GM19240 (cell line): Measurements from ENCODE around the gene OSMR.
"Not testable (repeated sequence)": the region's sequence is repeated elsewhere in the genome, so short reads cannot be mapped to it uniquely, and the experiment has no call there.

Source experiments
- DNase-seq: peaks from one replicate; pipeline ENCODE4 v3.0.0; 2011; ENCODE audit warnings: low spot score; ENCODE audit not compliant: insufficient read length

OSMR gene

GRCh38 chr5:38830521-38831051, 15.2 kb upstream of the OSMR start:
- DNase-seq, result no peak

GRCh38 chr5:38831117-38831516, 14.7 kb upstream of the OSMR start:
- no peak for DNase-seq

DNA sequence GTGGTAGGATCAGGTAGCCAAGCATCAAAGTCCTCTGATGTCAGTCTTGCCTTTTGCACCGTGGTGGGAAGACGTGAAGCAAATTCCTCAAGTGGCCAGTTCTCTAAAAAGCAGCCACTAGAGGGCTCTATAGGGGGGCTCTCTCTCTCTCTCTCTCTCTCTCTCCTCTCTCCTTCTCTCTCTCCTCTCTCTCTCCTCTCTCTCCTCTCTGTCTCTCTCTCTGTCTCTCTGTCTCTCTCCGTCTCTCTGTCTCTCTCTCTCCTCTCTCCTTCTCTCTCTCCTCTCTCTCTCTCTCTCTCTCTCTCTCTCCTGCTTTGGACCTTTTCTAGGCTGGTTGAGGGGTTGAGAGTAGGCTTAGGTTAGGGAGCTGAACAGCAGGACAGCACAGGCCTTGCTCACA, 13.9 kb upstream of the OSMR start:
- DNase-seq, result no peak

- DNase-seq, result no peak
These were observed 13.0 kb upstream of the OSMR start for GRCh38 chr5:38832810-38833209.

DNA sequence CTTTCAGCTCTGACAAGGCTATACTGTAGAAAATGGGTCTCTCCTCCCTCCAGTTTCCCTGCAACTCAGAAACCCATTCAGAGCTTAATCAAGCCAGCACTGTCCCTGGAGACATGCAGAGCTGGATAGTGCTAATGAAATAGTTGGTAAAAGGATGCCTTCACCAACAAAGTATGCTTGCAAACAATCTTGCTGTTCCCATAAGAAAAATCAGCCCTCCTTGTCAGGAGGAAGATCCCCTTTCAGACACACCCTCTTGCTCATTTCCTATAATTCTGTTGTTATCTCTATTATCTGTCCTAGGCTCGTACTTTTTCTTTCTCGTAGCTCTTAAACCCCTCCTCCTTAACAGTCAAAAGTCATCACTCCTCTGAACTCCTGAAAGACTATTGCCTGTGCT, 9.9 kb upstream of the OSMR start:
- no peak for DNase-seq

- DNase-seq, result no peak
These were observed 8.4 kb upstream of the OSMR start for GRCh38 chr5:38837416-38837815.

- DNase-seq, result no peak
These were observed 7.9 kb upstream of the OSMR start for GRCh38 chr5:38837932-38838331.

DNA sequence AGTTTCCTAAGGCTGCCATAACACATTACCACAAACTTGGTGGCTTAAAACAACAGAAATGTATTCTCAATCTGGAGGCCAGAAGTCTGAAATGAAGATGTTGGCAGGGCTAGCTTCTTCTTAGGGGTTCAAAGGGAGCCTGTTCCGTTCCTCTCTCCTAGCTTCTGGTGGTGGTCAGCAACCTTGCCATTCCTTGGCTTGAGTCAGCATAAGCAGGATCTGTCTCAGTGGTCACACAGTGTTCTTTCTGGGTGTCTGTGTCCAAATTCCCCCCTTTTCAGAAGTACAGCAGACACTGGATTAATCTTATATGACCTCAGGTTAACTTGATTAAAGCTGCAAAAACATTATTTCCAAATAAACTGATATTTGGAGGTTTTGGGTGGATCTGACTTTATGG, 2.1 kb upstream of the OSMR start:
- DNase-seq, result no peak

GRCh38 chr5:38846379-38847011, 683 bp downstream of the OSMR start:
- no peak for DNase-seq

DNA sequence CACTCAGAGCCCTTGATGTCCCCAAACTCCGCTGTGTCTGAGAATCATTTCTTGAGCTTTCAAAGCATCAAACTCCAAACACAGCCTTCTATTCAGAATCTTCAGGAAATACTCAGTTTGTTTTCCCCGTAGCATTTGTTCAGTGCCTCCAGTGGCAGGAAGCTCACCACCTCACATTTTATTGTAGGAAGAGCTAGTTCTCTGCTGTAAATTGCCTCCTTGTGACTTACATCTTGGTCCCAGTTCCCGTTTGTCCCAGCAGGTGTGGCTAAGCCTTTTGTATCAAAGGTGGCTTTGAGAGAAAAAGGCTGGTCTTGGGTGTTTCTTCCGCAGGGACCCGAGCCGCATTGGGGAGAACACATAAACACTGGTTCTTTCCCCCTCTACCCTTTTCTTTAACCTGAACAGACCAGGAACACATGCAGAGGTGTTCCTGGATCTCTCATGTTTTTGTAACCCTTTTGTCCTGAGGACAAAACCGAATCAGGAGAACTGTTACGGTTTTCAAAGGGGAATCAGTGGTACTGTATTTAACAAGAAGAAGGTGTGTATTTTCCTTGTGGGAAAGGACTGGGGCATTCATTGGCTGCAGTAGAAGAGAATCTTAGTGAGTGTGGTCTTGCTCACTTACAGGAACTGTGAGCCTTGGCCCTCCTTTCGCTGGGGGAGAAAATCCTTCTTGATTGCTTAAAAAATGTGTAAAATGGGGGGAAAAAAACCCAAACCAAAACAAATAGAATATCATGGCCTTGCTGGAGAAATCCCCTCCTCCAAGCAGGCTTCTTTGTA, 1.9 kb downstream of the OSMR start:
- no peak for DNase-seq

GRCh38 chr5:38848637-38849036, 2.8 kb downstream of the OSMR start:
- no peak for DNase-seq

- DNase-seq, result not testable (repeated sequence)
These were observed 5.8 kb downstream of the OSMR start for GRCh38 chr5:38851640-38852039.

DNA sequence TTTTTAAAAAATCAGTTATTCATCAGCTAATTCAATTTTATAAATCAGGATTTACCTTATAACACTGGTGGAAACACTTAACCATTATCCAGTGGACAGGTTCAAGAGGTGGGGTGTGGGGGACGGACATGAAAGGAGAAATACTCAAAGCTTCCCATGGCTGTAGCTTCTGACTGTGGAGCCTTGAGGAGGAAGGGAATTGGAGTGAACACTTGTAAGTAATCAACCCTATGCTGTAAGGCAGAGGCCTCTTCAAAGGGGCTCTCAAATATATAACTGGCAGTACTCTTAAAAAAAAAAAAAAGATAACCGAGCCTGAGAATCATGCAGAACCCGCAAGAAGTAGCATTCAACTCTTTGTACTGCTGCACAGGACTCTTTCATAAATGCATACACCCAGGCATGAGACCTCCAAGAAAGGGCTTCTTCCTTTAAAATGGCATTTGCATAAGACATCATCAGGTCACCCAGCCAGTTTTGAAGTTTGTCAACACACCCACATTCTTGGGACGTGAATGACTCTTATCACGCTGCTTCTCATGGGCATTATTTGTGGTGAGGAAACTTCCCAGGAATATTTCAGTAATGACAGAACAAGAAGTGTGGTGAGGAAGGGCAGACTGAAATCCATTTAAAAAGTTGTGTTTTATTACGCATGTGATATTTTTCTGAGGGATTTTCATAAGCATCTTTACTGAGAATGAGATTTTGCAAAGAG, 8.1 kb downstream of the OSMR start:
- DNase-seq, result no peak

DNA sequence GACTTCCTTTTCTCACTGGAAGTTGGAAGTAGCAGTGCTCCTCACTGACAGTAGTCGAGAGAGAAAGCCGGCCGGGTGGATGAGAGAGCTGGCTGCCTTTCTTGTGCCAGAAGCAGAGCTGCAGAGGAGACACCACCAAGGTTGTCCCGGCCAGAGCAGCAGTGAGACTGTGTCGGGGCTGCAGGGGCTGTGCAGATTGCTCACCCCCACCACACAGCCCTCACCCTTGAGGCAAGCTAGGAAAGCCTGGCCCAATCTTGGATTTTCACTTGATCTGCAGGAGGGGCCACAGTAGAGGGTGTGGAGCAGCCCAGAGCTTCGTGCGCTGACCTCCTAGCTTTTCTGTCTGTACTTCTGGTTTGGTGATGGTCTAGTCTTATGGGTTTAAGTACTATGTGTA, 9.1 kb downstream of the OSMR start:
- no peak for DNase-seq

- DNase-seq, result no peak
These were observed 10.8 kb downstream of the OSMR start for GRCh38 chr5:38856660-38857059.

DNA sequence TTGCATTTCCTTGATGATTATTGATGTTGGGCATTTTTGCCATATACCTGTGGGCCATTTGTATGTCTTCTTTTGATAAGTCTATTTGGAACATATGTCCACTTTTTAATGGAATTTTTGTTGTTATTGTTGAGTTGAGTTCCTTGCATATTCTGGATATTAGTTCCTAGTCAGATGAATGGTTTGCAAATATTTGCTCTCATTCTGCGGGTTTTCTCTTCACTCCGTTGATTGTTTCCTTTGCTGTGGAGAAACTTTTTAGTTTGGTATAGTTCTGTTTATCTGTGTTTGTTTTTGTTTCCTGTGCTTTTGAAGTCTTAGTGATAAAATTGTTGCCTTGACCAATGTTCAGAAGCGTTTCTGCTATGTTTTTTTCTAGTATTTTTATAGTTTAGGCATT, 13.0 kb downstream of the OSMR start:
- no peak for DNase-seq

DNA sequence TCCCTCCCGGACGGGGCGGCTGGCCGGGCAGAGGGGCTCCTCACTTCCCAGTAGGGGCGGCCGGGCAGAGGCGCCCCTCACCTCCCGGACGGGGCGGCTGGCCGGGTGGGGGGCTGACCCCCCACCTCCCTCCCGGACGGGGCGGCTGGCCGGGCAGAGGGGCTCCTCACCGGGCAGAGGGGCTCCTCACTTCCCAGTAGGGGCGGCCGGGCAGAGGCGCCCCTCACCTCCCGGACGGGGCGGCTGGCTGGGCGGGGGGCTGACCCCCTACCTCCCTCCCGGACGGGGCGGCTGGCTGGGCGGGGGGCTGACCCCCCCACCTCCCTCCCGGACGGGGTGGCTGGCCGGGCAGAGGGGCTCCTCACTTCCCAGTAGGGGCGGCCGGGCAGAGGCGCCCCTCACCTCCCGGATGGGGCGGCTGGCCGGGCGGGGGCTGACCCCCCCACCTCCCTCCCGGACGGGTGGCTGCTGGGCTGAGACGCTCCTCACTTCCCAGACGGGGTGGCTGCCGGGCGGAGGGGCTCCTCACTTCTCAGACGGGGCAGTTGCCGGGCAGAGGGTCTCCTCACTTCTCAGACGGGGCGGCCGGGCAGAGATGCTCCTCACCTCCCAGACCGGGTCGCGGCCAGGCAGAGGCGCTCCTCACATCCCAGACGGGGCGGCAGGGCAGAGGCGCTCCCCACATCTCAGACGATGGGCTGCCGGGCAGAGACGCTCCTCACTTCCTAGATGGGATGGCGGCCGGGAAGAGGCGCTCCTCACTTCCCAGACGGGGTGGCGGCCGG, 16.4 kb downstream of the OSMR start:
- DNase-seq, result not testable (repeated sequence)

DNA sequence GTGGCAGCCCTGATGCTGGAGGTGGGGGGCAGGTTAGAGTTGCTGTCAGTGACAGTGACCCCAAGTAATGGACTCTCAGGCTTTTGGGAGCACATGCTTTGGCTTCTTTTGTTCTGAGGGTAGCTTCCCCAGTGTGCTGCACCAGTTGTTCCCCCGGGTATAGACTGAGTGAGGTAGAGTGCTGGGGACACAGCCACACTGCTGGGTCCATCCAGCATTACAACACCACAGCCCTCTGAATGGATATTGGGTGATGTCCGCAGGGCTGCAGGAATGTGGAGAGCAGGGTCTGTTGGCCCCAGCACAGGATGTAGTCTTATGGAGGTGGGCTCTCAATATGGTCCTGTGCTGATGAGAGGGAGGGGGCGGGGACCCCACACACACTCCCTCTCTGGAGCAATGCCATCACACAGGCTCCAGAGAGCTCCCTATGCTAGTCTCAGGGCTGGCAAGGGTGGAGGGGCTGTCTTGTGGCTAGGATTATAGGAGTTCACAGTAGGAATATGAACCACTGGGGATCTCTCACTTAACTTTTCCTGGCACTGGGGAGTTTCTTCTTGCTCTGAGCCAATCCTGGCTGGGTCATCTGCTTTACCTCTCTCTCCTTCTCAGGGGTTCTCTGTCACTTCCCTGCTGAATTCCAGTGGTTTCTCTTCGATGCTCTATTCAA, 20.7 kb downstream of the OSMR start:
- DNase-seq, result no peak

DNA sequence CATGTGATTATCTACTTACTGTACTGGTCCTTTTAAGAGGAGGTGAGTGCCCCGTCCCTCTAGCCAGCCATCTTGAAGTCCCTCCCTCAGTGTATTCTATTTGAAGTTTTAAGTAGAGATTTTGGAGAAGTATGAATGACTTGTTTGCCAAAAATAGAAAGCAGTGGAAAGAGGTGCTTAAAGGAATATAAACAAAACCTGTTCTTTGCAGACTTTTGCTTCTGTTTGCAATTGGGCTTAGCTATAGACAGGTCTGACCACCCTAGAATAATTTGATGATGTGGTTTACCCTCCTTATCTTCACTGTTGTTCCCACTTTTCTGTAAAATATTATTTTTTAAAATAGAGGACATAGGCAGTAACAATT, 21.2 kb downstream of the OSMR start:
- no peak for DNase-seq

GRCh38 chr5:38867416-38867815, 21.6 kb downstream of the OSMR start:
- DNase-seq, result no peak

- no peak for DNase-seq
These were observed 24.8 kb downstream of the OSMR start for GRCh38 chr5:38870595-38870994.
